Vagina (tissue), 2 donors: ENCODE data around the gene PRKCE.

Experiments
- POLR2AphosphoS5 ChIP-seq, 2 donors: sonication (generic); formaldehyde crosslinking; IDR thresholded peaks; one replicate each; pipeline ENCODE4 v1.9.0; 2017; ENCODE audit warnings: antibody characterized with exemption in 2 of 2, mild to moderate bottlenecking in 2 of 2, low read depth in 1 of 2; ENCODE audit not compliant: insufficient read depth in 1 of 2
- TF ChIP-seq, protein P1 (sequence below), 3 experiments: fragments of 450-650 bp in 2 of 3; fragments of 200-600 bp in 1 of 3; sonication (generic) in 1 of 3; IDR thresholded peaks; one replicate each; pipeline ENCODE4 v1.5.1; 2017 to 2019; ENCODE audit warnings: antibody characterized with exemption in 3 of 3, mild to moderate bottlenecking in 2 of 3, moderate library complexity in 2 of 3

DNA sequence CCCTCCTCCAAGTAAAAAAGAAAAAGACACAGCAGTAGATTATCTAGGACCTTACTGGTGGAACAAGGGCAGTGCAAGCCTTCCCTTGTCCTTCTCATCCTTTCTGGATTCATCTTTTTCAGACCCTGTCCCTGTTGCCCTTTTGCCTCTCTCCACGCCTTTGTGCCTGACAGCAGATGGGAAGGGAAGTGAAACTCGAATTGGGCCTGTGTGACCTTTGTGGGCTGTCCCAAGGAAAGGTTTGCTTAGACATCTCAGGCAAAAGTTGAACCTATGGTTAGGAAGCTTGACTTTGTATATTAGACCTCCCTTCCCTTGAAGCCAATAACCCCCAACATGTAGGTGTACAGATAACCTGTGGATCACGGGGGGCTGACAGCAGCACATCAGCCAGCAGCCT is 185.3 kb downstream of the PRKCE start:
- TF ChIP-seq POLR2AphosphoS5 (IDR thresholded peaks at IDR 0.05; ENCODE audit: insufficient read depth in 1 of 2, low read depth in 1 of 2): no peak
- TF ChIP-seq, protein P1, sequence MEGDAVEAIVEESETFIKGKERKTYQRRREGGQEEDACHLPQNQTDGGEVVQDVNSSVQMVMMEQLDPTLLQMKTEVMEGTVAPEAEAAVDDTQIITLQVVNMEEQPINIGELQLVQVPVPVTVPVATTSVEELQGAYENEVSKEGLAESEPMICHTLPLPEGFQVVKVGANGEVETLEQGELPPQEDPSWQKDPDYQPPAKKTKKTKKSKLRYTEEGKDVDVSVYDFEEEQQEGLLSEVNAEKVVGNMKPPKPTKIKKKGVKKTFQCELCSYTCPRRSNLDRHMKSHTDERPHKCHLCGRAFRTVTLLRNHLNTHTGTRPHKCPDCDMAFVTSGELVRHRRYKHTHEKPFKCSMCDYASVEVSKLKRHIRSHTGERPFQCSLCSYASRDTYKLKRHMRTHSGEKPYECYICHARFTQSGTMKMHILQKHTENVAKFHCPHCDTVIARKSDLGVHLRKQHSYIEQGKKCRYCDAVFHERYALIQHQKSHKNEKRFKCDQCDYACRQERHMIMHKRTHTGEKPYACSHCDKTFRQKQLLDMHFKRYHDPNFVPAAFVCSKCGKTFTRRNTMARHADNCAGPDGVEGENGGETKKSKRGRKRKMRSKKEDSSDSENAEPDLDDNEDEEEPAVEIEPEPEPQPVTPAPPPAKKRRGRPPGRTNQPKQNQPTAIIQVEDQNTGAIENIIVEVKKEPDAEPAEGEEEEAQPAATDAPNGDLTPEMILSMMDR (IDR thresholded peaks at IDR 0.05): no peak
